ENCODE results near the gene SPRED2. TPM values are rescaled to one million over a fixed set of nuclear protein-coding genes. Genes with fewer than 3 reads are reported as not detected.

Gene SPRED2
- total RNA-seq, 2 donors from 2014 or later = 21.9 to 22.3 TPM

- no peak overlapping the region for H3K27ac ChIP-seq
- H3K36me3 ChIP-seq = no peaks in the 10 kb centered on the region
- H3K9me3 ChIP-seq = no peaks in the 10 kb centered on the region
- no peaks in the 10 kb centered on the region for H3K27me3 ChIP-seq (replicated peaks; ENCODE audit: insufficient read depth)
- no peaks in the 10 kb centered on the region for H3K4me1 ChIP-seq (ENCODE audit: control insufficient read depth in 1 of 2, low read depth in 2 of 2)
- DNase-seq (ENCODE audit: low spot score) (no peak), ATAC-seq (ENCODE audit: insufficient number of reproducible peaks, low FRiP score, low read depth) (no peak)
- no peak for TF ChIP-seq CTCF (IDR thresholded peaks at IDR 0.05)
- no peak overlapping the region for H3K4me3 ChIP-seq
Measured at GRCh38 chr2:65293376-65293775, 139.0 kb downstream of the SPRED2 start.

GRCh38 chr2:65292461-65293011 is 139.9 kb downstream of the SPRED2 start:
- H3K4me1 ChIP-seq (ENCODE audit: control insufficient read depth in 1 of 2, low read depth in 2 of 2) = no peaks in the 10 kb centered on the region
- no peaks in the 10 kb centered on the region for H3K9me3 ChIP-seq
- no peak overlapping the region for H3K4me3 ChIP-seq
- H3K27me3 ChIP-seq (replicated peaks; ENCODE audit: insufficient read depth) = no peaks in the 10 kb centered on the region
- no peak for ATAC-seq (ENCODE audit: insufficient number of reproducible peaks, low FRiP score, low read depth)
- no peaks in the 10 kb centered on the region for H3K36me3 ChIP-seq
- no peak for TF ChIP-seq CTCF (IDR thresholded peaks at IDR 0.05)
- DNase-seq (ENCODE audit: low spot score) = no peak
- no peak overlapping the region for H3K27ac ChIP-seq

- ATAC-seq (ENCODE audit: insufficient number of reproducible peaks, low FRiP score, low read depth) = no peak
- no peak for DNase-seq (ENCODE audit: low spot score)
Measured at GRCh38 chr2:65292106-65292400, 140.3 kb downstream of the SPRED2 start.

GRCh38 chr2:65291216-65292105 is 140.9 kb downstream of the SPRED2 start:
- no peak for TF ChIP-seq CTCF (IDR thresholded peaks at IDR 0.05)
- DNase-seq (ENCODE audit: low spot score) (no peak), ATAC-seq (ENCODE audit: insufficient number of reproducible peaks, low FRiP score, low read depth) (no peak)
- no peaks in the 10 kb centered on the region for H3K36me3 ChIP-seq
- H3K27me3 ChIP-seq (replicated peaks; ENCODE audit: insufficient read depth) = no peaks in the 10 kb centered on the region
- no peaks in the 10 kb centered on the region for H3K4me1 ChIP-seq (ENCODE audit: control insufficient read depth in 1 of 2, low read depth in 2 of 2)
- H3K4me3 ChIP-seq = no peak overlapping the region
- no peak overlapping the region for H3K27ac ChIP-seq
- no peaks in the 10 kb centered on the region for H3K9me3 ChIP-seq

More at GRCh38 chr2:65292106-65292400, 140.3 kb downstream of the SPRED2 start:
- Histone ChIP-seq H3K27ac (no peak overlapping the region), H3K4me3 (no peak overlapping the region), H3K36me3 (no peaks in the 10 kb centered on the region), H3K9me3 (no peaks in the 10 kb centered on the region), H3K27me3 (replicated peaks; ENCODE audit: insufficient read depth) (no peaks in the 10 kb centered on the region), H3K4me1 (ENCODE audit: control insufficient read depth in 1 of 2, low read depth in 2 of 2) (no peaks in the 10 kb centered on the region)
- no peak for TF ChIP-seq CTCF (IDR thresholded peaks at IDR 0.05)

GRCh38 chr2:65287364-65287763 is 145.0 kb downstream of the SPRED2 start:
- Histone ChIP-seq H3K27me3 (replicated peaks; ENCODE audit: insufficient read depth) (no peaks in the 10 kb centered on the region), H3K4me3 (no peak overlapping the region), H3K27ac (no peak overlapping the region), H3K4me1 (ENCODE audit: control insufficient read depth in 1 of 2, low read depth in 2 of 2) (no peaks in the 10 kb centered on the region), H3K9me3 (no peaks in the 10 kb centered on the region), H3K36me3 (no peaks in the 10 kb centered on the region)
- TF ChIP-seq CTCF (IDR thresholded peaks at IDR 0.05) = no peak
- DNase-seq (ENCODE audit: low spot score) = no peak
- no peak for ATAC-seq (ENCODE audit: insufficient number of reproducible peaks, low FRiP score, low read depth)
